ENCODE measurements around the gene TBC1D9. TPM values are rescaled to one million over a fixed set of nuclear protein-coding genes. Genes with fewer than 3 reads are reported as not detected.
A peak's percentile ranks its signal among the peaks of the same experiment; 100 is the strongest.

The TBC1D9 gene
- total RNA-seq, 4 donors from 2014 or later, result 13.0 to 79.2 (median 19.1) TPM

GRCh38 chr4:140764785-140765392 lies 8.7 kb upstream of the TBC1D9 start:
- H3K9me3 ChIP-seq, result no peaks in the 10 kb centered on the region
- H3K4me3 ChIP-seq, result no peak overlapping the region
- no peaks in the 10 kb centered on the region for H3K36me3 ChIP-seq
- H3K27me3 ChIP-seq, result no peaks in the 10 kb centered on the region
- TF ChIP-seq CTCF (IDR thresholded peaks at IDR 0.05) (no peak), POLR2A (IDR thresholded peaks at IDR 0.05) (no peak)
- DNase-seq, result no peak
- no peak overlapping the region for H3K27ac ChIP-seq
- no peaks in the 10 kb centered on the region for H3K4me1 ChIP-seq

- Histone ChIP-seq H3K9me3 (no peaks in the 10 kb centered on the region), H3K27ac (no peak overlapping the region), H3K4me3 (no peak overlapping the region), H3K27me3 (no peaks in the 10 kb centered on the region), H3K4me1 (no peaks in the 10 kb centered on the region), H3K36me3 (no peaks in the 10 kb centered on the region)
- TF ChIP-seq POLR2A (IDR thresholded peaks at IDR 0.05) (no peak), CTCF (IDR thresholded peaks at IDR 0.05) (no peak)
- DNase-seq, result no peak
These were observed 6.0 kb upstream of the TBC1D9 start for GRCh38 chr4:140762202-140762601.

GRCh38 chr4:140757232-140757630 lies 1.0 kb upstream of the TBC1D9 start:
- TF ChIP-seq CTCF (IDR thresholded peaks at IDR 0.05), result peak in 1 of 6 experiments; percentile 2
- no peak for TF ChIP-seq POLR2A (IDR thresholded peaks at IDR 0.05)
- Histone ChIP-seq H3K4me3 (peak overlapping the region in 3 of 4 donors; percentile 74 to 96 (median 86)), H3K4me1 (peaks cover 0 to 8% (median 0%) of the 10 kb centered on the region in 4 donors), H3K36me3 (no peaks in the 10 kb centered on the region), H3K27me3 (no peaks in the 10 kb centered on the region), H3K9me3 (no peaks in the 10 kb centered on the region), H3K27ac (peak overlapping the region; percentile 95 to 99 (median 97))
- DNase-seq, result no peak

GRCh38 chr4:140755774-140756318 lies 339 bp downstream of the TBC1D9 start:
- Histone ChIP-seq H3K9me3 (no peaks in the 10 kb centered on the region), H3K4me1 (peaks cover 0 to 8% (median 0%) of the 10 kb centered on the region in 4 donors), H3K27me3 (no peaks in the 10 kb centered on the region), H3K4me3 (peak overlapping the region; percentile 74 to 96 (median 84)), H3K27ac (peak overlapping the region; percentile 95 to 99 (median 97)), H3K36me3 (no peaks in the 10 kb centered on the region)
- no peak for TF ChIP-seq POLR2A (IDR thresholded peaks at IDR 0.05)
- TF ChIP-seq CTCF (IDR thresholded peaks at IDR 0.05), result peak in 1 of 6 experiments; percentile 10
- DNase-seq, result peak; percentile 47 to 73 (median 72)

GRCh38 chr4:140754918-140755773 lies 1.0 kb downstream of the TBC1D9 start:
- H3K27ac ChIP-seq, result peak overlapping the region; percentile 95 to 99 (median 97)
- no peak for DNase-seq
- peaks cover 0 to 8% (median 0%) of the 10 kb centered on the region in 4 donors for H3K4me1 ChIP-seq
- no peaks in the 10 kb centered on the region for H3K36me3 ChIP-seq
- no peaks in the 10 kb centered on the region for H3K27me3 ChIP-seq
- H3K4me3 ChIP-seq, result peak overlapping the region; percentile 74 to 96 (median 84)
- TF ChIP-seq CTCF (IDR thresholded peaks at IDR 0.05), result no peak
- no peak for TF ChIP-seq POLR2A (IDR thresholded peaks at IDR 0.05)
- no peaks in the 10 kb centered on the region for H3K9me3 ChIP-seq
